Osteoblast (primary cell): ENCODE results near the gene CCK. TPM values are rescaled to one million over a fixed set of nuclear protein-coding genes. Genes with fewer than 3 reads are reported as not detected.

Experiments used
- DNase-seq: peaks from one replicate; pipeline ENCODE4 v3.0.0; 2011; ENCODE audit warnings: low spot score, mixed read lengths; ENCODE audit not compliant: insufficient read length; ENCODE audit errors: missing footprints
- H2AFZ ChIP-seq: 2 replicates; pipeline ENCODE4 v1.6.0; 2011; ENCODE audit warnings: mild to moderate bottlenecking, low read length
- H3K27ac ChIP-seq: 2 replicates; pipeline ENCODE4 v1.5.1; 2011; ENCODE audit warnings: mild to moderate bottlenecking, low read depth, low read length, moderate library complexity
- H3K27me3 ChIP-seq: 2 replicates; pipeline ENCODE4 v1.6.0; 2012; ENCODE audit warnings: mild to moderate bottlenecking, control low read depth, inconsistent platforms, low read length, moderate library complexity; ENCODE audit not compliant: insufficient read depth
- H3K36me3 ChIP-seq: 2 replicates; pipeline ENCODE4 v1.5.1; 2011; ENCODE audit warnings: mild to moderate bottlenecking, low read length, control low read depth, moderate library complexity; ENCODE audit not compliant: insufficient read depth
- H3K4me1 ChIP-seq: 2 replicates; pipeline ENCODE4 v1.5.1; 2011; ENCODE audit warnings: mild to moderate bottlenecking, low read length, control low read depth, moderate library complexity; ENCODE audit not compliant: insufficient read depth
- H3K4me2 ChIP-seq: 2 replicates; pipeline ENCODE4 v1.6.0; 2011; ENCODE audit warnings: mild to moderate bottlenecking, low read length; ENCODE audit not compliant: insufficient read depth
- H3K4me3 ChIP-seq: fragments of 200-600 bp; sonication (generic); 3 replicates; pipeline ENCODE4 v1.5.1; 2012; ENCODE audit warnings: mild to moderate bottlenecking, low read length, inconsistent platforms; ENCODE audit not compliant: insufficient read depth
- H3K79me2 ChIP-seq: 2 replicates; pipeline ENCODE4 v1.6.0; 2012; ENCODE audit warnings: mild to moderate bottlenecking, low read length, control low read depth, inconsistent platforms; ENCODE audit not compliant: insufficient read depth
- H3K9me3 ChIP-seq: 2 replicates; pipeline ENCODE4 v1.5.1; 2011; ENCODE audit warnings: low read depth, low read length, control low read depth
- H4K20me1 ChIP-seq: 2 replicates; pipeline ENCODE4 v1.6.0; 2012; ENCODE audit warnings: mild to moderate bottlenecking, low read length, control low read depth; ENCODE audit not compliant: insufficient read depth
- total RNA-seq: library from RNA; depleted of rRNA; stranded (reverse); fragments of >200 nt; gene quantifications from 2 replicates; pipeline ENCODE4 v1.2.3, GENCODE V29; 2012
- TF ChIP-seq, protein P1 (sequence below): IDR thresholded peaks from 2 replicates; pipeline ENCODE4 v1.5.1; 2011; ENCODE audit warnings: mild to moderate bottlenecking, low read depth, low read length, moderate library complexity; ENCODE audit errors: extremely low read depth

Gene CCK
- total RNA-seq, 1 donor: not detected

DNA sequence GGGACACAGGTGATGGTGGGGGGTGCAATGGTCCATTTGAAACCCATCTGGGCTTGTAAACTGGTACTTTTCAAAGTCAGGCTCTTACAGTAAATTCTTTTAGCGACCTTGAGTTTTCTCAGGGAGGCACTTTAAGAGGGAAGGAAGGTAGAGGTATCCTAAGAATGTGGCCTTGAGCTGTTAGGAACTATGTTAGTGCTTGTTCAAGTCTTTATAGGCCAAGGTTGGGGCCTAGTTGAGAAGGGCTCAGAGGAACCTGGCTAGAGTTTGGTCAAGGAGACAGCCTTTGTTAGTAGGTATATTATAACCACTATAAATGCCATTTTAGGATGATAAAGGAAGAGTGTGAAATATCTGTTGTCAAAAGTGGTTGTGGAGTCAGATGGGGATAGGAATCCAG, 9.2 kb upstream of the CCK start:
- TF ChIP-seq, protein P1, sequence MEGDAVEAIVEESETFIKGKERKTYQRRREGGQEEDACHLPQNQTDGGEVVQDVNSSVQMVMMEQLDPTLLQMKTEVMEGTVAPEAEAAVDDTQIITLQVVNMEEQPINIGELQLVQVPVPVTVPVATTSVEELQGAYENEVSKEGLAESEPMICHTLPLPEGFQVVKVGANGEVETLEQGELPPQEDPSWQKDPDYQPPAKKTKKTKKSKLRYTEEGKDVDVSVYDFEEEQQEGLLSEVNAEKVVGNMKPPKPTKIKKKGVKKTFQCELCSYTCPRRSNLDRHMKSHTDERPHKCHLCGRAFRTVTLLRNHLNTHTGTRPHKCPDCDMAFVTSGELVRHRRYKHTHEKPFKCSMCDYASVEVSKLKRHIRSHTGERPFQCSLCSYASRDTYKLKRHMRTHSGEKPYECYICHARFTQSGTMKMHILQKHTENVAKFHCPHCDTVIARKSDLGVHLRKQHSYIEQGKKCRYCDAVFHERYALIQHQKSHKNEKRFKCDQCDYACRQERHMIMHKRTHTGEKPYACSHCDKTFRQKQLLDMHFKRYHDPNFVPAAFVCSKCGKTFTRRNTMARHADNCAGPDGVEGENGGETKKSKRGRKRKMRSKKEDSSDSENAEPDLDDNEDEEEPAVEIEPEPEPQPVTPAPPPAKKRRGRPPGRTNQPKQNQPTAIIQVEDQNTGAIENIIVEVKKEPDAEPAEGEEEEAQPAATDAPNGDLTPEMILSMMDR: no peak

DNA sequence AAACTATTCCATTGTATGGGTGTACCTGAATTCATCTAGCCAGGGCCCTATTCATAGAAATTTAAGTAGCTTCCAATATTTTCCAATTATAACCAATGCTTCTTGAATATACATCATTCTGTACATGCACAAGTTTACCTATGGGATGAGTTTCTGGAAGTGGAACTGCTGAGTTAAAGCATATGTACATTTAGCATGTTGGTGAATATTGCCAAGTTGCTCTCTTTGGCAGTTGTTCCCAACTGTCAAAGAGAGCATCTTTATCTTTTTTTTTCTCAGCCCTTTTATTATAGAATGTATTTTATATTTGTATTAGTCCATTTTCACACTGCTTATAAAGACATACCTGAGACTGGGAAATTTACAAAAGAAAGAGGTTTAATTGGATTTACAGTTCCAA, 8.3 kb upstream of the CCK start:
- H2AFZ ChIP-seq: no peak overlapping the region
- no peaks in the 10 kb centered on the region for H4K20me1 ChIP-seq
- peaks cover 4% of the 10 kb centered on the region for H3K27me3 ChIP-seq
- no peak for DNase-seq
- H3K27ac ChIP-seq: no peak overlapping the region
- no peak overlapping the region for H3K4me3 ChIP-seq
- TF ChIP-seq, protein P1: no peak
- no peaks in the 10 kb centered on the region for H3K36me3 ChIP-seq
- no peak overlapping the region for H3K4me2 ChIP-seq
- no peaks in the 10 kb centered on the region for H3K9me3 ChIP-seq
- no peaks in the 10 kb centered on the region for H3K4me1 ChIP-seq
- H3K79me2 ChIP-seq: no peaks in the 10 kb centered on the region

More for the DNA sequence above, 9.2 kb upstream of the CCK start:
- no peaks in the 10 kb centered on the region for H3K9me3 ChIP-seq
- no peaks in the 10 kb centered on the region for H3K79me2 ChIP-seq
- no peak for DNase-seq
- H3K4me2 ChIP-seq: no peak overlapping the region
- H3K27ac ChIP-seq: no peak overlapping the region
- H3K4me3 ChIP-seq: no peak overlapping the region
- H3K4me1 ChIP-seq: no peaks in the 10 kb centered on the region
- no peaks in the 10 kb centered on the region for H4K20me1 ChIP-seq
- no peak overlapping the region for H2AFZ ChIP-seq
- peaks cover 4% of the 10 kb centered on the region for H3K27me3 ChIP-seq
- H3K36me3 ChIP-seq: no peaks in the 10 kb centered on the region

DNA sequence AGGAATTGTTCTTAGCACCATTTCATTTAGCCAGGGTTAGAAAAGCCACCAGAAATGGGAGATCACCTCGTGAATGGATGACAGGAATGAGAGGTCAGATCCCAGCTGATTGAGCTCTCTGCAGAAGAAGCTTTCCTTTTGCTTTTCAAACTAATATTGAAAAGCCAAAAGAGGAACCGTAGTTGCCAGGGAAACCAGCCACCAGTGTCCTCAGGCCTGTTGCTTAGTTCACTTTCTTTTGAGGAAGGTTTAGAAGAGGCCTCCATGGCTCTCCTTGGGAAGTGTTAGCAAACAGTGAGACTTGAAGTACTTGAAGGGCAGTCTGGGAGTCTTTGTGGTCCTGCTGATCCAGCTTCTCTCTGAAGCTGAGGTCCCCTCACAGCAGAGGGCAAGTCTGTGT, 7.4 kb upstream of the CCK start:
- Histone ChIP-seq H3K4me1 (no peaks in the 10 kb centered on the region), H2AFZ (no peak overlapping the region), H4K20me1 (no peaks in the 10 kb centered on the region), H3K79me2 (no peaks in the 10 kb centered on the region), H3K36me3 (no peaks in the 10 kb centered on the region), H3K9me3 (no peaks in the 10 kb centered on the region), H3K27me3 (peaks cover 7% of the 10 kb centered on the region), H3K4me2 (no peak overlapping the region), H3K4me3 (no peak overlapping the region), H3K27ac (no peak overlapping the region)
- TF ChIP-seq, protein P1: no peak
- no peak for DNase-seq

DNA sequence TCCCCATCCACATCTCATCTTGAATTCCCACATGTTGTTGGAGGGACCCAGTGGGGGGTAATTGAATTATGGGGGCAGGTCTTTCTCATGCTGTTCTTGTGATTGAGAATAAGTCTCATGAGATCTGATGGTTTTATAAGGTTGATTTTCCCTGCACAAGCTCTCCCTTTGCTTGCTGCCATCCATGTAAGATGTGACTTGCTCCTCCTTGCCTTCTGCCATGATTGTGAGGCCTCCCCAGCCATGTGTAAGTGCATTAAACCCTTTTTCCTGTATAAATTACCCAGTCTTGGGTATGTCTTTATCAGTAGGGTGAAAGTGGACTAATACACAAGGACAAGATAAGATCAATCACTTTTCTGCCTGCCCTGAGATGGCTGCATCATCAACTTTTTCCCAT, 5.8 kb upstream of the CCK start:
- H3K79me2 ChIP-seq: no peaks in the 10 kb centered on the region
- H3K4me3 ChIP-seq: no peak overlapping the region
- H3K36me3 ChIP-seq: no peaks in the 10 kb centered on the region
- no peaks in the 10 kb centered on the region for H3K9me3 ChIP-seq
- no peak for DNase-seq
- no peak overlapping the region for H2AFZ ChIP-seq
- no peak overlapping the region for H3K4me2 ChIP-seq
- H3K27ac ChIP-seq: no peak overlapping the region
- H3K4me1 ChIP-seq: no peaks in the 10 kb centered on the region
- TF ChIP-seq, protein P1: no peak
- peaks cover 15% of the 10 kb centered on the region for H3K27me3 ChIP-seq
- no peaks in the 10 kb centered on the region for H4K20me1 ChIP-seq
